ENCODE data around the gene MRPL14.

The MRPL14 gene

DNA sequence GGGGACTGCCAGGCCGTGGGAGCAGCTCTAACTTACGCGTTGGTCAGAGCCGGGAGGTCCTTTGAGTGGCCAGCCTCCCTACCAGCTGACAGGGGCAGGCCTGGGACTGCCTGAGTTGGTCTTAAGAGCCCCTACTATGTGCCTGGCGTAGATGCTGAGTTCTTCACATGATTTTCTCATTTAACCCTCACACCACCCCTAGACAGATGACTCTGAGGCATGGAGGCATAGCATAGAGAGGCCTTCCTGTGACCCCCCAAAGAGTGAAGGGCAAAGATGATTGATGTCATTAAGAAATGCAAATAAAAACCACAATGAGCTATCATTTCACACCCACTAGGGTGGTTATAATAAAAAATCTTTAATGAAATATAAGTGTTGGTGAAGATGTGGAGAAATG, 36.8 kb downstream of the MRPL14 start:
- Histone ChIP-seq H3K9me3 (no peaks in the 10 kb centered on the region), H3K4me1 (peaks cover 11% of the 10 kb centered on the region), H3K36me3 (peaks cover 21% of the 10 kb centered on the region), H3K27me3 (no peaks in the 10 kb centered on the region), H3K4me3 (ENCODE audit: low read depth, low read length) (no peak overlapping the region)
- DNase-seq: no peak
- TF ChIP-seq CTCF (IDR thresholded peaks at IDR 0.05; ENCODE audit: low read depth, low read length): no peak

DNA sequence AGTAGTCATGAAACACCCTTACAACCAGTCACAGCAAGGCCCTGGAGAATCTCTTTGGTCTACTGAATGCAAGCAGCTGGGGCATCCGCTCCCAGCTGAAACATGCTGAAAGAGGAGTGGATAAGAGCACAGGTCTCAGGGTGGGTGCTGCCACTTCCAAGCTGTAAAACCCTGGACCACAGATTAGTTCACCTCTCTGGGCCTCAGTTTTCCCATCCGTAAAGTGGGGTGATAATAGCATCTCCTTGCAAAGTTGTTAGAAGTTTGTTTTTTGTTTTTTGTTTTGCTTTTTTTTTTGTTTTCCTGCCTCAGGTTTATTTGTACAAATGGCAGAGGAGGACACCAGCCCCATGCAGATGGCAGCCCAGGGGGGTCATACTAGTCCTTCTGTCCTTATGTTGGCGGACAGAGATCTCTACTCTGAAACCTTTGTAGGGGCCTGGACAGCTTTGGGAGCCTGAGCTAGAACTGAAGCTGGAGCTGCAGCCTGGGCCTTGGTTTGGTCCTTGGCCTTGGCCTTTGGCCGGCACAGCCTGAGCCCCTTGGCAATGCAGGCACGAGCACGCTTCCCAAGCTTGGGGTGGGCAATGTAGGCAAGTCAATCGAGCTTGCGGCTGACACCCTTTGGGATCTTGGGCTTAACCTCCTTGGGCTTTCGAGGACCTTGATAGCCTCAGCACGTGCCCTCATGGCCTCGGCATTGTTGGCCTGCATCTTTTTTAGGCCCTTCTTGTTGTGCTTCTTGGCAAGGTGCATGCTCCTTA, 38.2 kb downstream of the MRPL14 start:
- H3K36me3 ChIP-seq: peaks cover 11% of the 10 kb centered on the region
- no peaks in the 10 kb centered on the region for H3K9me3 ChIP-seq
- H3K27me3 ChIP-seq: no peaks in the 10 kb centered on the region
- H3K4me1 ChIP-seq: peaks cover 11% of the 10 kb centered on the region
- no peak for DNase-seq
- no peak overlapping the region for H3K4me3 ChIP-seq (ENCODE audit: low read depth, low read length)
- TF ChIP-seq CTCF (IDR thresholded peaks at IDR 0.05; ENCODE audit: low read depth, low read length): no peak

GRCh38 chr6:44087623-44088022, 39.6 kb downstream of the MRPL14 start:
- TF ChIP-seq CTCF (IDR thresholded peaks at IDR 0.05; ENCODE audit: low read depth, low read length): no peak
- DNase-seq: no peak
- Histone ChIP-seq H3K36me3 (peaks cover 7% of the 10 kb centered on the region; the same call in 1 of the 2 replicates), H3K9me3 (no peaks in the 10 kb centered on the region), H3K27me3 (no peaks in the 10 kb centered on the region), H3K4me1 (peaks cover 19% of the 10 kb centered on the region), H3K4me3 (ENCODE audit: low read depth, low read length) (no peak overlapping the region)

DNA sequence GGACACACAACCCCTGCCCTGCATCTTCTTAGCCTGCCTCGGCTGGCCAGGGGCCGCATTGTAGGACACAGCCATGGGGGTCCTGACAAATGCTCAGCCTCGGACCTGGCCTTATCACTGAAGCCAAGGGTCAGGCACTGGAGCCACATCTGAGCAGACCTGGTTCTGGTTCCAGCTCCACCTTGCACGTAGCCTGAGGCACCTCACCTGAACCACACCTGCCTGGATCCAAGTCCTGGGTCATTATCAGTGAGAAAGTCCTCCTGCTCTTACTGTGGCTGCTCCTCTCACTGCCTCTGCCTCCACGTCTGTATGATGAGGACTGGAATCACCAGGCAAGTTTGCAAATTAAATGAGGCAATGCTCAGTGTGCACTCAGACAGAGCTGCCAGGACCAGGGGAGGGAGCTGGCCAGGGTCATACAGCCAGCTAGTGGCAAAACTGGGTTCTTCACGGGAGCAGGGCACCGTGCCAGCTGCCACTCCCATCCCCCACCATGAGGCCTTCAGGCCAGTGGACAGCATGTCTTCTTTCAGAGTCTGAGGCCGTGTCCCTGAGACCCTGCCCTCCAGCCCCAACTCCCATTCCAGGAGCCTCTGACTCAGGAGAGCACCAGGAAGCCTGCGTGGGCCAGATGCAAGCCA, 40.2 kb downstream of the MRPL14 start:
- Histone ChIP-seq H3K27me3 (no peaks in the 10 kb centered on the region), H3K4me1 (peaks cover 22% of the 10 kb centered on the region), H3K9me3 (no peaks in the 10 kb centered on the region), H3K36me3 (peaks cover 3% of the 10 kb centered on the region; the same call in 1 of the 2 replicates), H3K4me3 (ENCODE audit: low read depth, low read length) (no peak overlapping the region)
- TF ChIP-seq CTCF (IDR thresholded peaks at IDR 0.05; ENCODE audit: low read depth, low read length): 0 out of 2 replicates have a peak, but pooled peaks have one; percentile 4
- peak; percentile 68 for DNase-seq

DNA sequence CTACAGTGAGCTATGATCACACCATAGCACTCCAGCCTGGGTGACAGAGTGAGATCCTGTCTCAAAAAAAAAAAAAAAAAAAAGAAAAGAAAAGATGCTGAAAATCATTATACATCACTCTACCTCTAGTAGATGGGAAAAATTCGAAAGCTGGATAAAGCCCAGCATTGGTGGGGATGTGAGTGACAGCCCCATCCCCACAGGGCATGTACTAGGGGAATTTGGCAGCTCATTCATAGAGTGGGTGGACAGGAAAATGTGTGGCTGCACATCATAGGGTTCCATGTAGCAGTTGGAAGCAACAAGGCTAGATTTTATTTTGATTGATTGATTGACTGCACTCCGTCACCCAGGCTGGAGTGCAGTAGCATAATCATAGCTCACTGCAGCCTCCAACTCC, 42.0 kb downstream of the MRPL14 start:
- no peaks in the 10 kb centered on the region for H3K27me3 ChIP-seq
- H3K4me3 ChIP-seq (ENCODE audit: low read depth, low read length): no peak overlapping the region
- no peaks in the 10 kb centered on the region; the same call in 1 of the 2 replicates for H3K36me3 ChIP-seq
- no peaks in the 10 kb centered on the region for H3K9me3 ChIP-seq
- DNase-seq: no peak
- H3K4me1 ChIP-seq: peaks cover 29% of the 10 kb centered on the region
- no peak for TF ChIP-seq CTCF (IDR thresholded peaks at IDR 0.05; ENCODE audit: low read depth, low read length)

Data from BE2C (cell line).